Measurements from ENCODE around the gene STMN1. TPM values are rescaled to one million over a fixed set of nuclear protein-coding genes. Genes with fewer than 3 reads are reported as not detected.

STMN1 gene
- total and polyA plus RNA-seq, 7 donors = 30.7 to 175 (median 37.5) TPM

DNA sequence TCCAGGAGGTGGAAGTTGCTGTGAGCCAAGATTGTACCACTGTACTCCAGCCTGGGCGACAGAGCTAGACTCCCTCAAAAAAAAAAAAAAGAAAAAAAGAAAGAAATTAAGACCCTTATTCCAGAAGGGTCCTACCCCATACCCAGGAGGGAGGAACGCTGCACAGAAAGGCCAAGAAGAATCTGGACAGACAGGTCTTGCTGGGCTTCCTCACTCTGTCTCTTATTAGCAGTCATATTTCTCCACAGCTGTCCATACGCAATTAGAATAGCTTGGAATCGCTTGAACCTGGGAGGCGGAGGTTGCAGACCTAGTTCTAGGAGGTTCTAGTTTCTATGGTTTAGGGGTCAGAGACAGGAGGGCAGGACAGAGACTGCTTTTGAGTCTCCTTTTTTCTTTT is 27.5 kb downstream of the STMN1 start:
- Histone ChIP-seq H3K4me1 (peaks cover 0 to 22% (median 15%) of the 10 kb centered on the region in 4 donors), H3K27ac (no peak overlapping the region), H3K4me3 (no peak overlapping the region), H3K36me3 (no peaks in the 10 kb centered on the region), H3K9me3 (no peaks in the 10 kb centered on the region), H3K27me3 (no peaks in the 10 kb centered on the region)
- DNase-seq = no peak
- WGBS, 2 donors = 68 to 89% methylated on average over 5 of the region's 5 CpGs
- TF ChIP-seq POLR2A (IDR thresholded peaks at IDR 0.05) (no peak), POLR2AphosphoS5 (IDR thresholded peaks at IDR 0.05) (no peak), EP300 (IDR thresholded peaks at IDR 0.05) (no peak)
- TF ChIP-seq, protein P1, sequence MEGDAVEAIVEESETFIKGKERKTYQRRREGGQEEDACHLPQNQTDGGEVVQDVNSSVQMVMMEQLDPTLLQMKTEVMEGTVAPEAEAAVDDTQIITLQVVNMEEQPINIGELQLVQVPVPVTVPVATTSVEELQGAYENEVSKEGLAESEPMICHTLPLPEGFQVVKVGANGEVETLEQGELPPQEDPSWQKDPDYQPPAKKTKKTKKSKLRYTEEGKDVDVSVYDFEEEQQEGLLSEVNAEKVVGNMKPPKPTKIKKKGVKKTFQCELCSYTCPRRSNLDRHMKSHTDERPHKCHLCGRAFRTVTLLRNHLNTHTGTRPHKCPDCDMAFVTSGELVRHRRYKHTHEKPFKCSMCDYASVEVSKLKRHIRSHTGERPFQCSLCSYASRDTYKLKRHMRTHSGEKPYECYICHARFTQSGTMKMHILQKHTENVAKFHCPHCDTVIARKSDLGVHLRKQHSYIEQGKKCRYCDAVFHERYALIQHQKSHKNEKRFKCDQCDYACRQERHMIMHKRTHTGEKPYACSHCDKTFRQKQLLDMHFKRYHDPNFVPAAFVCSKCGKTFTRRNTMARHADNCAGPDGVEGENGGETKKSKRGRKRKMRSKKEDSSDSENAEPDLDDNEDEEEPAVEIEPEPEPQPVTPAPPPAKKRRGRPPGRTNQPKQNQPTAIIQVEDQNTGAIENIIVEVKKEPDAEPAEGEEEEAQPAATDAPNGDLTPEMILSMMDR (IDR thresholded peaks at IDR 0.05) = no peak
- intact Hi-C loops (cut with DNase I) = no loop called here

DNA sequence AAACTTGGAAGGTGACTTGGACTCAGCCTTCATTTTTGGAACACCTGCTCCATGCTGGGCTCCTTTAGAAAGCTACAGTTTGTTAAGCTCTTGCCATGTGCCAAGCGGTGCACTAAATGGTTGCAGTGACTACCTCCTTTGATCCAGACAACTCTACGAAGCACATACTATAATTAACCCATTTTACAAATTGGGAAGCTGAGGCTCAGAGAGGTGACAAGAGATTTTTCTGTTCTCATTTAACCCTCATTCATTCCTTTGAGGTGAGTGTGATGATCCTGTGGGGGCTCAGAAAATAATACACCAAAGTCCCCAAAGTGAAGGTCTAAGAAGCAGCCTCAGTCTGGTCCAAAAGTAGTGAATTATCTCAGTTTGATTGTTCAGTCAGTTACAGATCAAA is 29.1 kb downstream of the STMN1 start:
- DNase-seq = no peak
- intact Hi-C loops (cut with DNase I) = no loop called here
- Histone ChIP-seq H3K27ac (no peak overlapping the region), H3K4me3 (no peak overlapping the region), H3K9me3 (no peaks in the 10 kb centered on the region), H3K4me1 (peaks cover 0 to 33% (median 21%) of the 10 kb centered on the region in 4 donors), H3K36me3 (no peaks in the 10 kb centered on the region), H3K27me3 (no peaks in the 10 kb centered on the region)
- TF ChIP-seq POLR2AphosphoS5 (IDR thresholded peaks at IDR 0.05) = no peak
- TF ChIP-seq EP300 (IDR thresholded peaks at IDR 0.05) = no peak
- TF ChIP-seq POLR2A (IDR thresholded peaks at IDR 0.05) = no peak
- TF ChIP-seq, protein P1 (IDR thresholded peaks at IDR 0.05) = no peak
- 87 to 89% methylated on average over 2 of the region's 2 CpGs for WGBS, 2 donors

GRCh38 chr1:25876693-25877077 is 29.5 kb downstream of the STMN1 start:
- WGBS, 2 donors = 82 to 85% methylated on average over 2 of the region's 2 CpGs
- Histone ChIP-seq H3K27me3 (no peaks in the 10 kb centered on the region), H3K36me3 (no peaks in the 10 kb centered on the region), H3K27ac (peak overlapping the region; percentile 83 to 86 (median 86)), H3K9me3 (no peaks in the 10 kb centered on the region), H3K4me1 (peaks cover 0 to 37% (median 25%) of the 10 kb centered on the region in 4 donors), H3K4me3 (no peak overlapping the region)
- intact Hi-C loops (cut with DNase I) = loop anchor here (1.0 kb wide), 1 partner anchor 57 kb away; the partner anchor contains the start of gene MTFR1L
- no peak for DNase-seq
- TF ChIP-seq EP300 (IDR thresholded peaks at IDR 0.05) (no peak), POLR2AphosphoS5 (IDR thresholded peaks at IDR 0.05) (no peak), POLR2A (IDR thresholded peaks at IDR 0.05) (no peak)
- TF ChIP-seq, protein P1 (IDR thresholded peaks at IDR 0.05) = no peak

GRCh38 chr1:25875856-25876692 is 30.1 kb downstream of the STMN1 start:
- no peak for DNase-seq
- H3K36me3 ChIP-seq = no peaks in the 10 kb centered on the region
- WGBS, 2 donors = 31 to 34% methylated on average over 32 of the region's 32 CpGs
- peak overlapping the region; percentile 68 to 83 (median 73) for H3K4me3 ChIP-seq
- H3K4me1 ChIP-seq = peaks cover 0 to 43% (median 29%) of the 10 kb centered on the region in 4 donors
- no peaks in the 10 kb centered on the region for H3K9me3 ChIP-seq
- intact Hi-C loops (cut with DNase I) = loop anchor here (1.0 kb wide), 2 partner anchors 57 to 122 kb away; partner anchors contain the start of genes MTFR1L and PAFAH2
- peak overlapping the region; percentile 83 to 86 (median 86) for H3K27ac ChIP-seq
- no peaks in the 10 kb centered on the region for H3K27me3 ChIP-seq
- TF ChIP-seq, protein P1 (IDR thresholded peaks at IDR 0.05) = no peak
- TF ChIP-seq POLR2AphosphoS5 (IDR thresholded peaks at IDR 0.05) = no peak
- no peak for TF ChIP-seq EP300 (IDR thresholded peaks at IDR 0.05)
- no peak for TF ChIP-seq POLR2A (IDR thresholded peaks at IDR 0.05)
